PC-3 (cell line): ENCODE results near the gene TNFRSF1B. TPM values are rescaled to one million over a fixed set of nuclear protein-coding genes. Genes with fewer than 3 reads are reported as not detected.

Source experiments
- ATAC-seq: fragments of 200-7000 bp; cut with Tn5 transposase; 2 replicates; pipeline ENCODE4 v1.9.1; 2020; ENCODE audit warnings: mild to moderate bottlenecking, moderate library complexity
- Bru-seq: library from RNA; stranded (reverse); fragments of 400-500 nt; gene quantifications from one replicate; lab custom pipeline; 2021; lab: Mats Ljungman, UMichigan
- BruChase-seq, 2 experiments: library from RNA; stranded (reverse); fragments of 400-500 nt; gene quantifications; one replicate each; lab custom pipeline; 2021; lab: Mats Ljungman, UMichigan
- BruUV-seq: library from RNA; stranded (reverse); fragments of 400-500 nt; replicated peaks from 2 replicates; lab custom pipeline; 2021; lab: Mats Ljungman, UMichigan
- CTCF ChIA-PET: fragments of 300-600 bp; sonication (Branson Sonifier 250); formaldehyde crosslinking; loops from one replicate; lab custom pipeline; 2022; ENCODE audit warnings: antibody characterized with exemption; lab: Charles Lee
- POLR2A ChIA-PET: fragments of 300-600 bp; sonication (Branson Sonifier 250); formaldehyde crosslinking; loops from one replicate; lab custom pipeline; 2022; ENCODE audit warnings: antibody characterized with exemption; ENCODE audit not compliant: unreplicated experiment; lab: Charles Lee
- DNase-seq: peaks from one replicate; pipeline ENCODE4 v3.0.0-alpha.2; 2015
- H2AFZ ChIP-seq: fragments of 300-600 bp; sonication (generic); 2 replicates; pipeline ENCODE4 v1.6.0; 2016; ENCODE audit warnings: antibody characterized with exemption, low read length
- H3F3A ChIP-seq: fragments of 300-600 bp; sonication (generic); one replicate; pipeline ENCODE4 v1.6.0; 2017; ENCODE audit warnings: antibody characterized with exemption, low read length, control low read depth, mild to moderate bottlenecking; ENCODE audit not compliant: unreplicated experiment
- H3K27ac ChIP-seq: fragments of 300-600 bp; sonication (generic); 2 replicates; pipeline ENCODE4 v1.5.1; 2016; ENCODE audit warnings: mild to moderate bottlenecking, low read length
- H3K27me3 ChIP-seq: fragments of 300-600 bp; sonication (generic); 2 replicates; pipeline ENCODE4 v1.6.1; 2016; ENCODE audit warnings: low read length, mixed read lengths
- H3K36me3 ChIP-seq: fragments of 300-600 bp; sonication (generic); 2 replicates; pipeline ENCODE4 v1.6.1; 2016; ENCODE audit warnings: low read depth, mixed run types, low read length, mixed read lengths
- H3K4me1 ChIP-seq: fragments of 300-600 bp; sonication (generic); 2 replicates; pipeline ENCODE4 v1.5.1; 2016; ENCODE audit warnings: low read length; ENCODE audit not compliant: insufficient read depth
- H3K4me2 ChIP-seq: fragments of 300-600 bp; sonication (generic); 2 replicates; pipeline ENCODE4 v1.6.0; 2016; ENCODE audit warnings: low read length
- H3K4me3 ChIP-seq: fragments of 300-600 bp; sonication (generic); 2 replicates; pipeline ENCODE4 v1.5.1; 2016; ENCODE audit warnings: mild to moderate bottlenecking, low read length, mixed read lengths
- H3K79me2 ChIP-seq: fragments of 300-600 bp; sonication (generic); 2 replicates; pipeline ENCODE4 v1.6.1; 2017; ENCODE audit warnings: low read length, mixed read lengths
- H3K9ac ChIP-seq: fragments of 300-600 bp; sonication (generic); 2 replicates; pipeline ENCODE4 v1.6.0; 2016; ENCODE audit warnings: mild to moderate bottlenecking, low read length
- H3K9me2 ChIP-seq: fragments of 300-600 bp; sonication (generic); replicated peaks from 2 replicates; pipeline ENCODE4 v1.6.1; 2016; ENCODE audit warnings: mixed run types, low read length, mixed read lengths
- H3K9me3 ChIP-seq: fragments of 300-600 bp; sonication (generic); 2 replicates; pipeline ENCODE4 v1.6.1; 2016; ENCODE audit warnings: low read length, mixed read lengths
- H4K20me1 ChIP-seq: fragments of 300-600 bp; sonication (generic); 2 replicates; pipeline ENCODE4 v1.6.1; 2016; ENCODE audit warnings: low read length, mixed read lengths
- EZH2 ChIP-seq: fragments of 300-600 bp; sonication (generic); IDR thresholded peaks from one replicate; pipeline ENCODE4 v1.6.1; 2017; ENCODE audit warnings: antibody characterized with exemption, mild to moderate bottlenecking, low read length; ENCODE audit not compliant: unreplicated experiment
- EZH2phosphoT487 ChIP-seq: fragments of 300-600 bp; sonication (generic); IDR thresholded peaks from 2 replicates; pipeline ENCODE4 v1.6.1; 2018; ENCODE audit warnings: mild to moderate bottlenecking, antibody characterized with exemption, low read length, borderline replicate concordance
- intact Hi-C: fragments of 100-400 bp; cut with micrococcal nuclease; formaldehyde crosslinking; loops from 2 replicates; pipeline ENCODE4 v1.9.0; 2023
- long read RNA-seq: library from polyadenylated mRNA; unstranded; transcript quantifications from one replicate; pipeline ENCODE4 v2.0.0, GENCODE V29; 2021; ENCODE audit not compliant: unreplicated experiment
- total RNA-seq: library from RNA; depleted of rRNA; stranded (reverse); fragments of >200 nt; gene quantifications from 2 replicates; pipeline ENCODE4 v1.2.3, GENCODE V29; 2014; rRNA removed
- TF ChIP-seq, protein P1 (sequence below): fragments of 300-600 bp; sonication (generic); conservative IDR thresholded peaks from 2 replicates; pipeline ENCODE4 v1.5.1; 2017; ENCODE audit warnings: antibody characterized with exemption, low read depth, mild to moderate bottlenecking, low read length

The TNFRSF1B gene
- total RNA-seq (0.29 and 1.3 TPM in 2 replicates), Bru-seq, nascent RNA (percentile 19 among the genes with signal in this experiment), BruChase-seq, experiment 1, labeled RNA remaining after a 6-hour chase (percentile 17 among the genes with signal in this experiment), BruChase-seq, experiment 2, labeled RNA remaining after a 2-hour chase (percentile 15 among the genes with signal in this experiment)
- long read RNA-seq, partial matches to known transcripts, result 1 of 3 reads
- long read RNA-seq, other reads (novel, unspliced or antisense), result 2 of 3 reads

DNA sequence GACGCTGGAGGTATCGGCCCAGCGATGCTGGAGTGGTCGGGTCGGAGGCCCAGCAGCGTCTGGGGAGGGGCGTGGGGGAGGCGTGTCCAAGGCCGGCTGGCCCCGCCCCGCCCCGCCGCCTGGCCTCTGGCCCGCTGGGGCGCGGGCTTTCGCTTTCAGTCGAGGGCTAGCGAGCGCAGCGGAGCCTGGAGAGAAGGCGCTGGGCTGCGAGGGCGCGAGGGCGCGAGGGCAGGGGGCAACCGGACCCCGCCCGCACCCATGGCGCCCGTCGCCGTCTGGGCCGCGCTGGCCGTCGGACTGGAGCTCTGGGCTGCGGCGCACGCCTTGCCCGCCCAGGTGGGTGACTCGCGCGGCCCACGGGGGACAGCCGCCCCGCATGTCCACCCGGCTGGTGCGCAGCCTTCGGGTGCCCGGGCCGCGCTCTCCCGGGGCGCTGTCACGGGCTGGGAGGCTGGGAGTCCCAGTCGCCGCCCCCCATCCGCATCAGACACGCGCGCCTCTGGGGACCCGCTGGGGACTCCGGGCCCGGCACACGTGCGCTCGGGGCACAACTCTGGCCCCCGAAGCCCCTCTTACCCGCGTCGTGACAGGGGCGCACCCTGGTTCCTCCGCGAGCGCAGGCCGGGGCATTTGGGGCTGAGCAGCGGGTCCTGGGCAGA is at the start of gene TNFRSF1B:
TNFRSF1B (plus strand) TSS at position 158 of the 659 bp plus-strand sequence; CDS start at position 259, 101 bp downstream.
- ATAC-seq, result peak; percentile 11; the same call in 1 of the 2 replicates
- DNase-seq, result peak; percentile 10
- no peaks in the 10 kb centered on the region for H3K79me2 ChIP-seq
- no peak within 1 kb of the TSS for H2AFZ ChIP-seq
- no peak for TF ChIP-seq EZH2phosphoT487
- TF ChIP-seq, protein P1, sequence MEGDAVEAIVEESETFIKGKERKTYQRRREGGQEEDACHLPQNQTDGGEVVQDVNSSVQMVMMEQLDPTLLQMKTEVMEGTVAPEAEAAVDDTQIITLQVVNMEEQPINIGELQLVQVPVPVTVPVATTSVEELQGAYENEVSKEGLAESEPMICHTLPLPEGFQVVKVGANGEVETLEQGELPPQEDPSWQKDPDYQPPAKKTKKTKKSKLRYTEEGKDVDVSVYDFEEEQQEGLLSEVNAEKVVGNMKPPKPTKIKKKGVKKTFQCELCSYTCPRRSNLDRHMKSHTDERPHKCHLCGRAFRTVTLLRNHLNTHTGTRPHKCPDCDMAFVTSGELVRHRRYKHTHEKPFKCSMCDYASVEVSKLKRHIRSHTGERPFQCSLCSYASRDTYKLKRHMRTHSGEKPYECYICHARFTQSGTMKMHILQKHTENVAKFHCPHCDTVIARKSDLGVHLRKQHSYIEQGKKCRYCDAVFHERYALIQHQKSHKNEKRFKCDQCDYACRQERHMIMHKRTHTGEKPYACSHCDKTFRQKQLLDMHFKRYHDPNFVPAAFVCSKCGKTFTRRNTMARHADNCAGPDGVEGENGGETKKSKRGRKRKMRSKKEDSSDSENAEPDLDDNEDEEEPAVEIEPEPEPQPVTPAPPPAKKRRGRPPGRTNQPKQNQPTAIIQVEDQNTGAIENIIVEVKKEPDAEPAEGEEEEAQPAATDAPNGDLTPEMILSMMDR, result no peak
- no peak for TF ChIP-seq EZH2
- H3K27ac ChIP-seq, result no peak within 1 kb of the TSS
- no peaks in the 10 kb centered on the region for H3K27me3 ChIP-seq
- H3K9me2 ChIP-seq, result no peaks in the 10 kb centered on the region
- H4K20me1 ChIP-seq, result no peaks in the 10 kb centered on the region
- H3K4me2 ChIP-seq, result peak within 1 kb of the TSS; percentile 56; the same call in 1 of the 2 replicates
- intact Hi-C loops, result no loop called here
- ChIA-PET POLR2A (no interaction called here), CTCF (no interaction called here)
- H3K4me1 ChIP-seq, result peaks cover 7% of the 10 kb centered on the region
- H3K9ac ChIP-seq, result no peak within 1 kb of the TSS
- no peaks in the 10 kb centered on the region for H3F3A ChIP-seq
- BruUV-seq, result no TSS peak
- H3K36me3 ChIP-seq, result no peaks in the 10 kb centered on the region
- peak within 1 kb of the TSS; percentile 30; the same call in 1 of the 2 replicates for H3K4me3 ChIP-seq
- H3K9me3 ChIP-seq, result no peaks in the 10 kb centered on the region

DNA sequence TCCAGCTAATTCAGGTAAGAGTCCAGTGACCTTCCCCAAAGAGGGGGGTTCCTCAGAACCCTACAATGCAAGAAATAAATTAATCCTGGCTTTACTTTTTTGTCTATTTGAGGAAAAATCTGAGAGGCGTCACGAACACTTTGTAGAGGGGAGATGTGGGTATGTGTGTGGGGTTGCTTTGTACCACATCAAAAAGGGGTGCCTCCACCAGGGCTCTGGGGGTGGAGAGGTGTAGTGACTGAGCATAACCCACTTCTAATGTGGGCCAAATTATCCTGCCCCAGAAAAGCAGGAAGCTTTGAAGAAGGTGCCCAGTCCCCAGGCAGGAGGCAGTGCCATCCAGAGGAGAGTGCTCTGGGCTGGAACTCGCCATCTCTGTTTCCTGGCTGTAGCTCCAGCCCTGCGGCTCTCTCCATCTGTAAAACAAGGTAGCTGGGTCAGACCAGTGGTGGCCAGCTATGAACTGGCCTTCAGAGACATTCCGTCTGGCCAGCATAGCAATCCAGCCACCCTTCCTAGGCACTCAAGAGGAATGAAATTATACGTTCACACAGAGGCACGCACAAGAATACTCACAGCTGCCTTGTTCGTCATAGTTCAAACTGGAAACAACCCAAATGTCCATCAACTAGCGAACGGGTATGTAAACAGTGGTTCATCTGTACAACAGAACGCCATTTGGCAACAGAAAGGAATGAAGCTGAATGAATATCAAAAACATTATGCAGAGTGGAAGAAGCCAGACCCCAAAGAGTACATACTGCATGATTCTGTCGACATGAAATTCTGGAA is 45.4 kb upstream of the TNFRSF1B start:
- no peak overlapping the region for H3K4me2 ChIP-seq
- intact Hi-C loops, result no loop called here
- H4K20me1 ChIP-seq, result no peaks in the 10 kb centered on the region
- no peak overlapping the region for H3K27ac ChIP-seq
- no peaks in the 10 kb centered on the region for H3F3A ChIP-seq
- no peaks in the 10 kb centered on the region for H3K9me3 ChIP-seq
- ATAC-seq, result no peak
- ChIA-PET CTCF (no interaction called here), POLR2A (no interaction called here)
- DNase-seq, result peak; percentile 43
- 0 out of 2 replicates have a peak overlapping the region, but pooled peaks have one; percentile 2 for H2AFZ ChIP-seq
- no peaks in the 10 kb centered on the region for H3K36me3 ChIP-seq
- H3K79me2 ChIP-seq, result no peaks in the 10 kb centered on the region
- no peak overlapping the region for H3K4me3 ChIP-seq
- no peaks in the 10 kb centered on the region for H3K27me3 ChIP-seq
- H3K9ac ChIP-seq, result no peak overlapping the region
- no peaks in the 10 kb centered on the region for H3K4me1 ChIP-seq
- H3K9me2 ChIP-seq, result no peaks in the 10 kb centered on the region
- TF ChIP-seq EZH2phosphoT487 (no peak), EZH2 (no peak)
- TF ChIP-seq, protein P1, result no peak
- BruUV-seq, result no TSS peak
